ENCODE measurements around the gene CNOT4. TPM values are rescaled to one million over a fixed set of nuclear protein-coding genes. Genes with fewer than 3 reads are reported as not detected.

CNOT4 gene
- total and polyA plus RNA-seq, 2 of the 4 experiments (the other 2 are of a cell fraction) = 7.0 to 8.1 TPM

GRCh38 chr7:135407884-135408283 lies 102.0 kb downstream of the CNOT4 start:
- no TSS peak for BruUV-seq (replicated peaks)
- Histone ChIP-seq H3K27me3 (ENCODE audit: control insufficient read depth, insufficient read depth, low read length) (no peaks in the 10 kb centered on the region), H3K9ac (ENCODE audit: low read depth, low read length) (no peak overlapping the region), H3K9me1 (ENCODE audit: insufficient read depth, low read length) (peaks cover 6% of the 10 kb centered on the region; the same call in 1 of the 2 replicates), H3K56ac (ENCODE audit: extremely low read depth, insufficient read depth, low read length) (no peak overlapping the region), H2AK9ac (replicated peaks; ENCODE audit: low read depth, low read length, poor library complexity) (no peak overlapping the region), H2BK20ac (ENCODE audit: low read depth, low read length) (no peak overlapping the region), H2BK5ac (ENCODE audit: low read depth, low read length, poor library complexity, severe bottlenecking) (no peak overlapping the region), H4K91ac (ENCODE audit: insufficient read depth, low read depth, low read length) (no peak overlapping the region), H3K4me2 (ENCODE audit: low read depth, low read length) (no peak overlapping the region), H4K5ac (ENCODE audit: low read depth, low read length) (no peak overlapping the region), H2AK5ac (ENCODE audit: low read depth, low read length) (no peak overlapping the region), H3K27ac (ENCODE audit: insufficient read depth, low read length) (no peak overlapping the region), H3K14ac (replicated peaks; ENCODE audit: low read depth, low read length) (no peak overlapping the region), H4K8ac (ENCODE audit: low read depth in 2 of 2, low read length in 2 of 2) (no peak overlapping the region), H3K36me3 (ENCODE audit: control insufficient read depth, insufficient read depth, low read length) (peaks cover 3% of the 10 kb centered on the region; the same call in 1 of the 2 replicates), H3K18ac (ENCODE audit: low read depth, low read length) (no peak overlapping the region), H3K4me1 (ENCODE audit: control insufficient read depth, insufficient read depth, low read length) (no peaks in the 10 kb centered on the region), H3K4me3 (ENCODE audit: insufficient read depth, low read depth, low read length) (no peak overlapping the region), H2BK15ac (ENCODE audit: low read depth, low read length) (no peak overlapping the region), H3K9me3 (ENCODE audit: control insufficient read depth, insufficient read depth, low read length) (no peaks in the 10 kb centered on the region), H3K23ac (ENCODE audit: low read depth, low read length) (no peak overlapping the region), H2AFZ (replicated peaks; ENCODE audit: low read length, poor library complexity) (no peak overlapping the region), H3K79me1 (ENCODE audit: low read depth in 1 of 2, low read length in 2 of 2) (peaks cover 0 to 2% of the 10 kb centered on the region in 2 experiments; a peak in 2 of 4 replicates), H2BK120ac (ENCODE audit: low read depth, low read length) (no peak overlapping the region), H3K4ac (ENCODE audit: low read depth, low read length) (no peak overlapping the region), H4K20me1 (ENCODE audit: insufficient read depth, low read length) (no peaks in the 10 kb centered on the region)
- dilution Hi-C loops (cut with HindIII; ENCODE audit: low sequenced_read_pairs, unreplicated experiment) = no loop called here
- DNase-seq (no peak), ATAC-seq (ENCODE audit: low read depth) (no peak)
- ChIA-PET CTCF (no interaction called here), POLR2A (ENCODE audit: unreplicated experiment) (no interaction called here)
- in situ Hi-C loops (cut with MboI; ENCODE audit: low sequenced_read_pairs) = no loop called here
- intact Hi-C loops (cut with micrococcal nuclease) = no loop called here
- TF ChIP-seq MAFK (IDR thresholded peaks at IDR 0.05; ENCODE audit: low read depth, low read length) = peak; percentile 73
- no peak for TF ChIP-seq MAZ (IDR thresholded peaks at IDR 0.05; ENCODE audit: borderline replicate concordance, low read depth, low read length)

All from IMR-90 (cell line).